HepG2 (cell line): ENCODE results near the gene EZH1. TPM values are rescaled to one million over a fixed set of nuclear protein-coding genes. Genes with fewer than 3 reads are reported as not detected.

Experiments used
- ATAC-seq: fragments of 200-7000 bp; cut with Tn5 transposase; 3 replicates; pipeline ENCODE4 v1.9.1; 2020; ENCODE audit warnings: mild to moderate bottlenecking, moderate library complexity
- BruUV-seq: library from RNA; stranded (reverse); fragments of 400-500 nt; replicated peaks from 2 replicates; lab custom pipeline; 2021; lab: Mats Ljungman, UMichigan
- CTCF ChIA-PET: fragments of 300-600 bp; formaldehyde crosslinking; extraction: SDS; loops from one replicate; lab custom pipeline; 2021; ENCODE audit warnings: low total read pairs, inconsistent platforms, low intra/inter-chr PET ratio; lab: Yijun Ruan, JAX
- POLR2A ChIA-PET: fragments of 350-600 bp; sonication (Branson Sonifier 250); formaldehyde crosslinking; loops from one replicate; lab custom pipeline; 2020; ENCODE audit warnings: antibody characterized with exemption, inconsistent platforms; lab: Yijun Ruan, JAX
- DNase-seq: peaks from one replicate; pipeline ENCODE4 v3.0.0-alpha.2; 2015; ENCODE audit warnings: low spot score
- FAIRE-seq: peaks from 3 replicates; lab custom pipeline; 2011; peaks lifted over from hg19 to GRCh38; lab: Jason Lieb, UNC
- H2AFZ ChIP-seq: one replicate; pipeline ENCODE4 v1.6.1; 2011; ENCODE audit warnings: low read length, inconsistent platforms
- H3K27ac ChIP-seq: fragments of 300-600 bp; 3 replicates; pipeline ENCODE4 v1.8.0; 2011; ENCODE audit warnings: mixed run types, mild to moderate bottlenecking, mixed read lengths, low read length, inconsistent platforms; ENCODE audit not compliant: insufficient read depth; ENCODE audit errors: extremely low read length
- H3K27me3 ChIP-seq, 2 experiments: fragments of 200-600 bp in 1 of 2; 2 replicates in 1 of 2; 3 replicates in 1 of 2; pipeline versions ENCODE4 v1.6.0 to v1.8.0; 2011; ENCODE audit warnings: low read length in 2 of 2, mild to moderate bottlenecking in 2 of 2, moderate library complexity in 2 of 2, inconsistent platforms in 1 of 2; ENCODE audit not compliant: insufficient read depth in 2 of 2, control insufficient read depth in 1 of 2
- H3K36me3 ChIP-seq, 2 experiments: fragments of 200-600 bp in 1 of 2; replicated peaks in 1 of 2; 2 replicates in 1 of 2; 3 replicates in 1 of 2; pipeline versions ENCODE4 v1.5.1 to v1.8.0; 2011; ENCODE audit warnings: low read length in 2 of 2, inconsistent platforms in 1 of 2; ENCODE audit not compliant: insufficient read depth in 2 of 2, control insufficient read depth in 1 of 2
- H3K4me1 ChIP-seq: 2 replicates; pipeline ENCODE4 v1.5.1; 2012; ENCODE audit warnings: low read length, inconsistent platforms; ENCODE audit not compliant: insufficient read depth
- H3K4me2 ChIP-seq: 2 replicates; pipeline ENCODE4 v1.6.0; 2011; ENCODE audit warnings: low read depth, low read length, inconsistent platforms
- H3K4me3 ChIP-seq, 3 experiments: fragments of 200-600 bp in 1 of 3; sonication (generic), shearing (Covaris generic) in 1 of 3; replicated peaks in 1 of 3; 2 replicates each; pipeline ENCODE4 v1.5.1; 2011 to 2016; ENCODE audit warnings: low read length in 3 of 3, inconsistent platforms in 2 of 3, low read depth in 2 of 3, mild to moderate bottlenecking in 2 of 3, control low read depth in 1 of 3, mixed read lengths in 1 of 3; ENCODE audit not compliant: insufficient read depth in 1 of 3
- H3K79me2 ChIP-seq: one replicate; pipeline ENCODE4 v1.6.1; 2011; ENCODE audit warnings: low read length, inconsistent platforms; ENCODE audit not compliant: insufficient read depth
- H3K9ac ChIP-seq: 2 replicates; pipeline ENCODE4 v1.6.0; 2011; ENCODE audit warnings: mild to moderate bottlenecking, low read depth, low read length, inconsistent platforms; ENCODE audit not compliant: insufficient read depth
- H3K9me3 ChIP-seq: 2 replicates; pipeline ENCODE4 v1.5.1; 2012; ENCODE audit warnings: mild to moderate bottlenecking, low read length
- H4K20me1 ChIP-seq: 2 replicates; pipeline ENCODE4 v1.6.0; 2011; ENCODE audit warnings: inconsistent platforms, mild to moderate bottlenecking, low read length, moderate library complexity; ENCODE audit not compliant: insufficient read depth
- in situ Hi-C: cut with HindIII; loops from 2 replicates; pipeline ENCODE4 v1.10.0; 2017; ENCODE audit warnings: low pct_unique_long_range_greater_than_20kb; ENCODE audit not compliant: extremely low pct_ligation_motif_present
- intact Hi-C: fragments of 100-400 bp; cut with micrococcal nuclease; formaldehyde crosslinking; loops from one replicate; pipeline ENCODE4 v1.10.0; 2022; ENCODE audit not compliant: unreplicated experiment
- polyA plus RNA-seq, 8 experiments: library from polyadenylated mRNA; depleted of rRNA in 3 of 8; stranded (reverse) in 7 of 8; unstranded in 1 of 8; fragments of >200 nt; fragmentation: Illumina TruSeq in 4 of 8; extraction: Trizol in 4 of 8; gene quantifications; 2 replicates each; pipeline versions ENCODE4 v1.2.1 to v1.2.3, GENCODE V29; 2011 to 2016; ENCODE audit warnings: low read depth in 4 of 8, missing spikeins in 1 of 8, mixed read lengths in 1 of 8; ENCODE audit not compliant: insufficient read depth in 1 of 8
- total RNA-seq, 5 experiments: library from RNA; depleted of rRNA; stranded (reverse); fragments of >200 nt; fragmentation: Illumina TruSeq; extraction: Trizol; gene quantifications; 2 replicates each; pipeline ENCODE4 v1.2.3, GENCODE V29; 2016; ENCODE audit warnings: low read depth in 1 of 5
- TF ChIP-seq, protein P1 (sequence below): sonication (generic); formaldehyde crosslinking; IDR thresholded peaks from 2 replicates; pipeline ENCODE4 v1.5.0; 2020; ENCODE audit warnings: mild to moderate bottlenecking, missing genetic modification reagents
- TF ChIP-seq, protein P2 (sequence below), 2 experiments: sonication (generic) in 1 of 2; formaldehyde crosslinking in 1 of 2; IDR thresholded peaks; 2 replicates each; pipeline versions ENCODE4 v1.4.0 to v1.6.1; 2016 to 2020; ENCODE audit warnings: borderline replicate concordance in 1 of 2, low read depth in 1 of 2, mild to moderate bottlenecking in 1 of 2, missing genetic modification reagents in 1 of 2

The EZH1 gene
- total and polyA plus RNA-seq, 2 of the 13 experiments (the other 11 are each of a cell fraction or from before 2014, with no cell fraction given) = 11.6 to 24.0 TPM

DNA sequence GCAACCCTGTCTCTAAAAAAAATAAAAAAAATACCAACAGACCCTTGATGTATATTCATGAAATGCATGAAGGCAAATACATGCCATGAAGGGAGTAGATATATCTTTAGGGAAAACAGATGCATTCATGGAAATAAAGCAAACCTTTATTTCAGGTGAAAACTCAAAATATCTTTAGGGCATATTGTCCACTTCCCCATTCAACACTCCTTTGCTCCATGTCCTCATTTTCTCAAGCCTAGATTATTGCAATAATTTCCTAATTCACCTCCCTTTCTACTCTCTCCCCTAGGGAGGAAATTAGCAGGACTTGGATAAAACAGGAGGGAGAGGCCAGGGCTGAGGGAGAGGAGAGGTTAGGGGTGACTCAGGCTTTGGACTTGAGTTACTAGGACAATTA, 22.7 kb upstream of the EZH1 start:
- TF ChIP-seq, protein P1, sequence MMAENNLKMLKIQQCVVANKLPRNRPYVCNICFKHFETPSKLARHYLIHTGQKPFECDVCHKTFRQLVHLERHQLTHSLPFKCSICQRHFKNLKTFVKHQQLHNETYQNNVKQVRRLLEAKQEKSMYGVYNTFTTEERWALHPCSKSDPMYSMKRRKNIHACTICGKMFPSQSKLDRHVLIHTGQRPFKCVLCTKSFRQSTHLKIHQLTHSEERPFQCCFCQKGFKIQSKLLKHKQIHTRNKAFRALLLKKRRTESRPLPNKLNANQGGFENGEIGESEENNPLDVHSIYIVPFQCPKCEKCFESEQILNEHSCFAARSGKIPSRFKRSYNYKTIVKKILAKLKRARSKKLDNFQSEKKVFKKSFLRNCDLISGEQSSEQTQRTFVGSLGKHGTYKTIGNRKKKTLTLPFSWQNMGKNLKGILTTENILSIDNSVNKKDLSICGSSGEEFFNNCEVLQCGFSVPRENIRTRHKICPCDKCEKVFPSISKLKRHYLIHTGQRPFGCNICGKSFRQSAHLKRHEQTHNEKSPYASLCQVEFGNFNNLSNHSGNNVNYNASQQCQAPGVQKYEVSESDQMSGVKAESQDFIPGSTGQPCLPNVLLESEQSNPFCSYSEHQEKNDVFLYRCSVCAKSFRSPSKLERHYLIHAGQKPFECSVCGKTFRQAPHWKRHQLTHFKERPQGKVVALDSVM (CRISPR knock-in tag) = 0 out of 2 replicates have a peak, but pooled peaks have one; percentile 9
- TF ChIP-seq, protein P2, sequence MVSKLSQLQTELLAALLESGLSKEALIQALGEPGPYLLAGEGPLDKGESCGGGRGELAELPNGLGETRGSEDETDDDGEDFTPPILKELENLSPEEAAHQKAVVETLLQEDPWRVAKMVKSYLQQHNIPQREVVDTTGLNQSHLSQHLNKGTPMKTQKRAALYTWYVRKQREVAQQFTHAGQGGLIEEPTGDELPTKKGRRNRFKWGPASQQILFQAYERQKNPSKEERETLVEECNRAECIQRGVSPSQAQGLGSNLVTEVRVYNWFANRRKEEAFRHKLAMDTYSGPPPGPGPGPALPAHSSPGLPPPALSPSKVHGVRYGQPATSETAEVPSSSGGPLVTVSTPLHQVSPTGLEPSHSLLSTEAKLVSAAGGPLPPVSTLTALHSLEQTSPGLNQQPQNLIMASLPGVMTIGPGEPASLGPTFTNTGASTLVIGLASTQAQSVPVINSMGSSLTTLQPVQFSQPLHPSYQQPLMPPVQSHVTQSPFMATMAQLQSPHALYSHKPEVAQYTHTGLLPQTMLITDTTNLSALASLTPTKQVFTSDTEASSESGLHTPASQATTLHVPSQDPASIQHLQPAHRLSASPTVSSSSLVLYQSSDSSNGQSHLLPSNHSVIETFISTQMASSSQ (IDR thresholded peaks at IDR 0.05; ENCODE audit: low read depth) = no peak
- TF ChIP-seq, protein P2 (CRISPR knock-in tag; IDR thresholded peaks at IDR 0.05; ENCODE audit: borderline replicate concordance) = no peak
- Histone ChIP-seq H3K4me3 (no peak overlapping the region), H3K9me3 (no peaks in the 10 kb centered on the region), H3K27me3 (no peaks in the 10 kb centered on the region), H3K9ac (no peak overlapping the region), H2AFZ (no peak overlapping the region), H4K20me1 (no peaks in the 10 kb centered on the region), H3K4me2 (no peak overlapping the region), H3K36me3 (no peaks in the 10 kb centered on the region), H3K79me2 (no peaks in the 10 kb centered on the region), H3K27ac (no peak overlapping the region), H3K4me1 (peaks cover 48% of the 10 kb centered on the region)
- ChIA-PET POLR2A (interaction anchor here (1.8 to 1.9 kb wide), 2 partner anchors 13 to 30 kb away, joined by 6 to 21 read pairs; partner anchors contain the start of genes COA3 and WNK4), CTCF (no interaction called here)
- FAIRE-seq = peak; percentile 26
- in situ Hi-C loops = no loop called here
- DNase-seq = no peak
- ATAC-seq = no peak
- BruUV-seq = no TSS peak
- intact Hi-C loops = no loop called here
